Kidney glomerular epithelial cell (primary cell): ENCODE results near the gene SLC27A2.
"Not testable (repeated sequence)": the region's sequence is repeated elsewhere in the genome, so short reads cannot be mapped to it uniquely, and the experiment has no call there.

Source experiments
- DNase-seq: peaks from one replicate; lab custom pipeline; 2025; lab: John Stamatoyannopoulos, UW

Gene SLC27A2

DNA sequence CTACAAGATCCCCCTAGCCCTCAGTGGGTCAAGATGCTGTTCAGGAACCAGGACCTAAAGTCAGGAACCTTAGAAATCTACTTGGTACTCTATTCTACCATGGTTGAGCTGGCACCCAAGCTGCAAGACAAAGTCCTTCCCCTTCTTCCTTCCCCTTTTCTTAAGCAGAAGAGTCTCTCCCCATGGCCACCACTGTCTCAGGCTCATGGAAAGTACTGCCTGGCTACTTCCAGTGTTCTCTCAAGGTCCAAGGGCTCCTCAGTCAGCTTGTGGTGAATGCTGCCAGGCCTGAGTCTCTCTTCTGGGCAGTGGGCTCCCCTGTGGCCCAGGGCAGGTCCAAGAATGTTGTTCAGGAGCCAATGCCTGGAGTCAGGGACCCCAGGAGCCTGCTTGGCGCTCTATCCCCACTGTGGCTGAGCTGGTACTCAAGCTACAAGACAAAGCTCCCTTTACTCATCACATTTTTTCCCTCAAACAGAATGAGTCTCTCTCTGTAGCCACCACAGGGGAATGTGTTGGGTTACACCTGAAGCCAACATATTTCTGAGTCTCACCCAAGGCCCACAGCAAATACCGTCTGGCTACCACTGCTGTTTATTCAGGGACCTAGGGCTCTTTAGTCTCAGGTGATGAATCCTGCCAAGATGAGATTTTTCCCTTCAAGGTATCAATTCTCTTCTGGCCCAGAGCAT, 18.1 kb upstream of the SLC27A2 start:
- no peak for DNase-seq

DNA sequence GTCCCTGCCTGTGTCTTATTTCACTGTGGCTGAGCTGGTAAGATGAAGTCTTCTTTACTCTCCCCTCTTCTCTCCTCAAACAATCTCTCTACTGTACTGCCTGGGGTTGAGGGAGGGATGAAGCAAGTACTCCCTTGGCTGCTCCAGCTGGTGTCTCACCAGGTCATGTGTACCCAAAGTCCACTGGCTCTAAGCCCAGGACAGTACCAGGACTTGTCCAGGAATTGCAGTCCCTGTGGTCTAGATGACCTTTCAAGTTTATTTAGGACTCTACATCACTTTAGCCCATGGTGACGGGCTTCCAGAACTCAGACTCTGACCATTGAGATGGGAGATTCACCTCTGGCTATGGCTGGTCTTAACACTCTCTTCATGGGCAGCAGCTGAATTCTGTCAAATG, 17.5 kb upstream of the SLC27A2 start:
- DNase-seq, result no peak

DNA sequence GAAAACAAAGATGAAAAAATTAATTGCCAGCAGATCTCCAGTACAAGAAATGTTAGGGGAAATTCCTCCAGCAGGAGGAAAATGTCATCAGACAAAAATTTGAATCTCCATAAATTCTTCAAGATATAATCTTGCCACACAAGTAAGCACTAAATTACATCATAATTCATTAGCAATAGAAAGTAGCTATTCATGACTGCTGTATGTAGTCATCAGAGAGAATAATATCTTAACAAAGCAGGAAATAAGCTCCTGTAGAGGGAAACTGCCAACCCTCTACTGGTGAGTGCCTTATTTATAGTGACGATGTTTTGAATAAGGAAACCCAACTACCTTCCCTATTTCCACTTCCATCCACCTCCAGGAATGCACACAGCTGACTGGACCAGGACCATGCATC, 15.8 kb upstream of the SLC27A2 start:
- peak; percentile 51 for DNase-seq

DNA sequence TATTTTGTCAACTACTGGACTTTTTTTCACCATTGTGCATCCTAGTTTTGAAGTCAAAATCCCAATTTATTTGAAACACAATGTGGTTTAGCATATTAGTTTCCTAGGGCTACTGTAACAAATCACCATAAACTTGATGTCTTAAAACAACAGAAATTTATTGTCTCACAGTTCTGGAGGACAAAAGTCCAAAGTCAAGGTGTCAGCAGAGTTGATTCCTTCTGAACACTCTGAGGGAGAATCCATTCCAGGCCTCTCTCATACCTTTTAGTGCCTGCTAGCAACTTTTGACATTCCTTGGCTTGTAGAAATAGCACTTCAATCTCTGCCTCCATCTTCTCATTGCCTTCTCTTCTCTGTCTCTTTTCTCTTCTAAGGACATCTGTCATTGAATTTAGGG, 14.9 kb upstream of the SLC27A2 start:
- no peak for DNase-seq

DNA sequence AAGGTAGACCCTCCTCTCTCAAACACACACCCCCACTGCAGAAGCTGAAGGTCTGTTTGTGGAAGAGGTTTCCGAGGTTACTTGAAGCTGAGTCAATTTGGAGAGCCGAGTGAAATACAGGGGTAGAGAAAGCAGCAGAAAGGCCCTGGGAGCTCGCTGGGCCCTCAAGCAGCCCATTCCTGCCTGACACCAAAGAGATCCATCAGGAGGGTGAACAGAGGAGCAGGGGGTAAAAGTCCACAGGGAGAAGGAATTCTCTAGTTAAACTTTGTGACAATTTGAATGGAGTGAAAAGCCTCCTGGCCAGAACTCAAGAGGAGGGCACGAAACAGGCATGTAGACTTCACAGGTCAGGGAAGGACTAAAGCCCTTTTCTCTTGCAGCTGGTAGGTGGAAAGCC, 13.6 kb upstream of the SLC27A2 start:
- no peak for DNase-seq

DNA sequence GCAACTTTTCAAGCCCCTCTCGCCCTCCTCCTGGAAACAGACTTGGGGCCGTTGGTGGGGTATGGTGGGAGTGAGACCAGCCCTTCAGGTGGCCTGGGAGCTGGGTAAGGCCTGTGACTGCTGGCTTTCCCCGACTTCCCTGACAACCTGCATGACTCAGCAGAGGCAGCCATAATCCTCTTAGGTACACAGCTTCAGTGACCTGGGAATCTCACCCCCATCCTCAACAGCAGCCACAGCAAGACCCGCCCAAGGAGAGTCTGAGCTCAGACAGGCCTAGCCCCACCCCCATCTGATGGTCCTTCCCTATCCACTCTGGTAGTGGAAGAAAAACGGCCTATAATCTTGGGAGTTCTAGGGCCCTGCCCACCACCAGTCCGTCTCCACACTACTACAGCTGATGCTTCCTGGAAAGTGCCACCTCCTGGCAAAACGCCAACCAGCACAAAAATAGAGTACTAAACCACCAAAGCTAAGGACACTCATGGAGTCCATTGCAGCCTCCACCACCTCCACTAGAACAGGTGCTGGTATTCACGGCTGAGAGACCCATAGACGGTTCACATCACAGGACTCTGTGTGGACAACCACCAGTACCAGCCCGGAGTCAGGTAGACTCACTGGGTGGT, 13.1 kb upstream of the SLC27A2 start:
- no peak for DNase-seq

DNA sequence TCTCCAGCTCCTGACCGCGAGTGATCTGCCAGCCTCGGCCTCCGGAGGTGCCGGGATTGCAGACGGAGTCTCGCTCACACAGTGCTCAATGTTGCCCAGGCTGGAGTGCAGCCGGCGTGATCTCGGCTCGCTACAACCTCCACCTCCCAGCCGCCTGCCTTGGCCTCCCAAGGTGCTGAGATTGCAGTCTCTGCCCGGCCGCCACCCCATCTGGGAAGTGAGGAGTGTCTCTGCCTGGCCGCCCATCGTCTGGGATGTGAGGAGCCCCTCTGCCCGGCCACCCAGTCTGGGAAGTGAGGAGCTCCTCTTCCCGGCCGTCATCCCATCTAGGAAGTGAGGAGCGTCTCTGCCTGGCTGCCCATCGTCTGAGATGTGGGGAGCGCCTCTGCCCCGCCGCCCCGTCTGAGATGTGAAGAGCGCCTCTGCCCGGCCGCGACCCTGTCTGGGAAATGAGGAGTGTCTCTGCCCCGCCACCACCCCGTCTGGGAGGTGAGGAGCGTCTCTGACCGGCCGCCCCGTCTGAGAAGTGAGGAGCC, 9.6 kb upstream of the SLC27A2 start:
- not testable (repeated sequence) for DNase-seq

DNA sequence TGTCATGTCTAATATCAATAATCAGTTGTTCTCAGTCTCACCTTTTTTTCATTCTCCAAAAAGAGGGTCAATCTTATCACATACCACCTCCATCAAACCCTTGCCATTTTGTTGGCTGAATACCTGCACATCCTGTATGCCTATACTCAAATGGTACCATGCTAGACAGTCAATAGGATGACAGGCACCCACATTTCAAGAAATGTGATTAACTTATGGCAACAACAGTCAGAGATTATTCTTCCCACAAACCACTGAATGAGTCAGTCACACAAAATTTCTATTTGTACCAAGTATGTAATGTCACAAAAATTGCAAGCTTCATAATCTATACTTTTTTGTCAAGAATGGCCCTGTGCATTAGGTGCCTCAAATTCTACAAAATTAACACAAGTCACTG, 5.1 kb upstream of the SLC27A2 start:
- no peak for DNase-seq

DNA sequence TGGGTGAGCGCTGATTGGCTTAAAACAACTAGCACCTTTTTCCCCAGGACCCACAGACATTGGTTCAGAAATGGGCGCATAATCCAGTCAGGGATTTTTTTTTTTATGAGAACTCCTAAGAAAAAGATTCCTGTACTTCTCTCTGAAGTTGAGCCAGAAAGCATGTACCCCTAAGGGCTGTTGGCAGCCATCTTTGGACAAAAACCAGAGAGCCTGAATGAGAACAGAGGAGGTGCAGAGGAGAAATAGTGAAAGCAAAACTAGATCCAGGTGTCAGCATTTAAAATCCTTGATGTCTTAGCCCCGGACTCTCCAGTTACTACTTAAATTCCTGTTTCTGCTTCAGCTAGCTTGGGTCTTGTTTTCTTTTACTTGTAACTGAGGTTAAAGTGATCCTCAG, 1.9 kb upstream of the SLC27A2 start:
- no peak for DNase-seq

DNA sequence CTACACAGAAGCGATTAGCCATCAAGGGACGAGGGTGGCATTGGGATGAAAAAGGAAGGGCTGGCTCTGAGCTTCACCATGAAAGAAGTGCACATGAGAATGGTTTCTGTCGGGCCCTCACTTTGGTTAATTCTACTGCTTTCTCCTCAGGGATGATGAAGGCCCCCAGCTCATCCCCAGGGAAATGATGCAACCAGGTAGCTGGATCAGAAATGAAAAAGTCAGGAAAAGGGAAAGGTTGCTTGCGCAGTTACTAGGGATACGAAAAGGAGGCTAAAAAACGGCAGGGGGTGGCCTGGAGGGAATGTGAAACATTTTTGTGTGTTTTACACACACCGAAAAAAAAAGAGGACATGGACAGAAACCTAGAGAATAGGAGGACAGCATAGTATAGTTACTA, 1.4 kb upstream of the SLC27A2 start:
- no peak for DNase-seq

DNA sequence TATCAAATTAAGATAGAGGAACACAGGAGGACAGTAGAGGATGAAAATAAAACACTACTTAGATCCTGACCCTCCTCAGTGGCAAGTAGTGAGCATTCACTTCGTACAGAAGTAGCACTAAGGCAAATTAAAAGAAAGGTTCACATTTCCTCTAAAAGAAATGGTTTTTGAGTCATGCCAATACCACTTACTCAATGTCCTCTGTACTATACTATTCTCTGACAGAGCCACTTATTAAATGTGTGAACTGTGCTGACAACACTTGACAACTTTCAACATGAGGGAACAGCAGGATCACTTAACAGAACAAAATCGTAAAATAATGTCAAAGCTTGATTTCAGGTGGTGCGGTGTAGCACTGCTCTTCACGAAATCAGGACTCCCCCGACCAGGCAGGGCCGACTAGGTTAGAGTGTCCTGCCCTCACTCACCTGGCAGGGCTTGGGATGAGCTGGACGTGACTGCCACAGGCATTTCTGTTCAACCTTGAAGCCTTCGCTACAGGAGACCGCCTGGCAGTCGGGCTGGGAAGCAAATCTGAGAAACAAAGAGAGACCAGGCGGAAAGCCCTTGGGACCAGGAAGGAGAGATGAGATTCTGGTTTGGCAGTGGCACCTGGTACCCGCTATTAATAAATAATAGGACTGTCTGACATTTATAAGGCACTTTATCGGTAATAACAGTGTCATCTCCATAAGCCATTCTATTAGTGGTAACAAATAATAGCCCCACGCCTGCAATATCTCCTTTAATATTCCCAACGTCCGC, 611 bp upstream of the SLC27A2 start:
- no peak for DNase-seq

DNA sequence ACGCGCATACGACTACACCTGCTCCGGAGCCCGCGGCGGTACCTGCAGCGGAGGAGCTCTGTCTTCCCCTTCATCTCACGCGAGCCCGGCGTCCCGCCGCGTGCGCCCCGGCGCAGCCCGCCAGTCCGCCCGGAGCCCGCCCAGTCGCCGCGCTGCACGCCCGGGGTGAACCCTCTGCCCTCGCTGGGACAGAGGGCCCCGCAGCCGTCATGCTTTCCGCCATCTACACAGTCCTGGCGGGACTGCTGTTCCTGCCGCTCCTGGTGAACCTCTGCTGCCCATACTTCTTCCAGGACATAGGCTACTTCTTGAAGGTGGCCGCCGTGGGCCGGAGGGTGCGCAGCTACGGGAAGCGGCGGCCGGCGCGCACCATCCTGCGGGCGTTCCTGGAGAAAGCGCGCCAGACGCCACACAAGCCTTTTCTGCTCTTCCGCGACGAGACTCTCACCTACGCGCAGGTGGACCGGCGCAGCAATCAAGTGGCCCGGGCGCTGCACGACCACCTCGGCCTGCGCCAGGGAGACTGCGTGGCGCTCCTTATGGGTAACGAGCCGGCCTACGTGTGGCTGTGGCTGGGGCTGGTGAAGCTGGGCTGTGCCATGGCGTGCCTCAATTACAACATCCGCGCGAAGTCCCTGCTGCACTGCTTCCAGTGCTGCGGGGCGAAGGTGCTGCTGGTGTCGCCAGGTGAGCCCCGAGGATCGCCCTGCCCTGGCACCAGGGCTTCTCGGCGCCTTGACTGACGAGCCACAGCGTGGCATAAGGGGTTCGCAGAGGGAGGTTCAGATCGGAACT, 420 bp downstream of the SLC27A2 start:
- DNase-seq, result peak; percentile 13

DNA sequence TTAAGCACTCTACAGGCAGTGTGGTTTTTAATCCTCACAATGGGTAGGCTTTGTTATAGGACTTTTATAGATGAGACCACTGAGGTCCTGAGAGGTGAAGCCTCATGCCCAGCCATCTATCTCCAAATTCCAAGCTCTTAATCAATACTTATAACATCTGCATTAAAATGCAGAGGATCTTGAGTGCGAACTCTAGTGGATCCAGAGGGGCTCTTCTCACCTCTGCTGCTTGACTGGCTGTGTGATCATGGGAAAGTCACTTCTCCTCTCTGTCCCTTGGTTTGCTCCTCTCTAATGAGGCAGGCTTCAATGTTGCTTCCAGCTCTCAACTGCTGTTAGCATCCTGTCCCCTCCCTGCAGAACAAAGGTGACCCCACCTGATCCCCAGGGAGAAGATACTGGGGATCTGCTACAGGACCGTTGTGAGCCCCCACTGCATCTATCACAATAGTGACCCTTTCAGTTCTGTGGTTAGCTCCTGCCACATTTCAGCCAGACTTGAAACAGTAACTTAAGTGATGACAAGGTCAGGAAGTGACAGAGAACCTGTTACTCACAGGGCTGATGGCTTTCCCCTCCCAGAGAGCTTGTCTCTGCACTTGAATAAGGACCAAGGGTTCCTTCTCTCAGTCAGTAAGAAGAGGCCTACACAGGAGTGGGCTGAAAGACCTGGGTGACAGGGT, 1.3 kb downstream of the SLC27A2 start:
- DNase-seq, result no peak

DNA sequence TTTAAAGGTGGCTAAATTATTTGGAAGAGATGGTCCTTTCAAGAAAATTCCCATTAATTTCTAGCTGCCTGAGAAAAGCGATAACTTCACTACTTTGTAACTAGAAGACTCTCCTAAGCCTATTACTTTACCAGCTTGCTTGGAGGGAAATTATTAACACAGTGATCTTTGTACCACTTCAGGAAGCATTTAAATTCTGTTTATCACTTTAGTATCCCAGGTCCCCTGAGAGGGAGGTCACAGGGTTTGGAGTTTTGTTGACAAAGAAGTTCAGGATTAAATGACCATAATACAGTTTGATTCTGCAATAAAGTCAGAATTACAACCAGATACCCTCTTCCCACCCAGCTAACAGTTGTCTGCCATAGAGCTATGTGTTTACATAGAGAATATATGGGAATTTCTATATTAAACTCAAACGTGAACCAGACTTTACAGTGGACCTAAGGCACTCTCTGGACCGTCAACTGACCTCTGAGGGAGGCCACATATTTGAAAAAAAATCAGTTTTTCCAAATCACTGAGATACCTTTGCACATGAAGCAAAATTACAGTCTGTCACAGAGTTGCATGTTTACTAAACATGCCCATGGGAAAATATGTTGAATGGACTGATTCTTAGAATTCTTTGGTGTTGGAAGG, 3.0 kb downstream of the SLC27A2 start:
- DNase-seq, result no peak

DNA sequence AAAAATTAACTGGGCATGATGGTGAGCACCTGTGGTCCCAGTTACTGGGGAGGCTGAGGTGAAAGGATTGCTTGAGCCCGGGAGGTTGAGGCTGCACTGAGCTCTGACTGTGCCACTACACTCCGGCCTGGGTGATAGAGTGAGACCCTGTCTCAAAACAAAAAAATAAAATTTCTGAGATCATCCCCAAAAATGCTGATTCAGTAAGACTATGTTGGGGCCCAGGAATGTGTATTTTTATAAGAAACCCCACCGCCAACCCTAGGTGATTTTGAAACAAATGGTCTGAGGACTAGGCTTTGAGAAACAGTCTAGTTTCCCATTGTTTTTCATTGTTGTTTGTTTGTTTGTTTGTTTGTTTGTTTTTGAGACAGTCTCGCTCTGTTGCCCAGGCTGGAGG, 4.1 kb downstream of the SLC27A2 start:
- no peak for DNase-seq

DNA sequence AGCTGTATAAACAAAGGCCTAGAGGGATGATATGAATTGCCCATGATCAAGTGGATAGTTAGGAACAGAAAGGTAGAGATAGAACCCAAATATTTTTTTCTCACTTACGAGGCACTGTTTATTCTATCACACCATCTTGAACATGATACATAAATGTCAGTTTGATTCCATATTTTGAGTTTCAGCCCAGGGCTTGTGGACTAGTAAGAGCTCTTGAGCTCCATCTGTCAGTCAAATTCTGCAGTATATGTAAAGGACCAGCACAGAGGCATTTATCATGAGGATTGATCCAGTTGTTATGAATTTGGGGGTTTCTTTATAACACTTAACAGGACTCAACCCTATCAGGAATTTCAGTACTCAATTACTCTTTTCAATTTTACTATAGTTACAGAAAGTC, 4.8 kb downstream of the SLC27A2 start:
- no peak for DNase-seq

DNA sequence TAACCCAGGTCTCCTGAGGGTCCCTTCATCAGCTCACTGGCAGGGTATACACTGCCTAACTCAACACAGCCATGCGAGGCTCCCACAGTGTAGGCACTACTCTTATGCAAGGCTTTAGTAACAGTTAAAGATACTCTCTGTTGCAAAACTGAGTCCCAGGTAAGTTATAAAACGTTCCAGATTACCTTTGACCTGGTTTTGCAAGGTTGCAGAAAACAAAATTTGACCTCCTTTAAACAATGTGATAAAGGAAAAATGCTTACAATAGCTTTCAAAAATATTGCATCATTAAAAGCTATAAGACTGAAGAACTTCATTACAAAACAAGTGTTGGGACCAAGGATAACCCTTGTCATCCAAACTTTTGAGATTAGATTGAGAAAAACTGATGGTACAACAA, 5.5 kb downstream of the SLC27A2 start:
- DNase-seq, result no peak

DNA sequence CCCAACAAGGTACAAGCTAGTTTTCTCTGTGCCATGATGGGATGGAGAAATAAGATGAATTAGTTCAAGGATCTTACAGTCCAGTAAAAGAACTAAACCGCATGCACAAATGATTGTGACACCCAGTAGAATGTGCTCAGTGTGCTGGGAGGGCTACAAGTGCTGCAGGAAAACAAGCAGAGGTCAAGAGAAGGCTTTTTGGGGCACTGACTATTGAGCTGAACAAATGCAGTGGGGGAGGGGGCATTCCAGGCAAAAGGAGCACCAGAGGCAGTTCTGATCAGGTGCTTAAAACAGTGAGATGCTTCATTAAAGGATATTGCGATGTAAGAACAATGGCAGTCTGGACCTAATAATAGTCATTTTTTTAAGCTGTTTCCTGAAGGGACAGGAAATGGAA, 6.0 kb downstream of the SLC27A2 start:
- DNase-seq, result no peak

DNA sequence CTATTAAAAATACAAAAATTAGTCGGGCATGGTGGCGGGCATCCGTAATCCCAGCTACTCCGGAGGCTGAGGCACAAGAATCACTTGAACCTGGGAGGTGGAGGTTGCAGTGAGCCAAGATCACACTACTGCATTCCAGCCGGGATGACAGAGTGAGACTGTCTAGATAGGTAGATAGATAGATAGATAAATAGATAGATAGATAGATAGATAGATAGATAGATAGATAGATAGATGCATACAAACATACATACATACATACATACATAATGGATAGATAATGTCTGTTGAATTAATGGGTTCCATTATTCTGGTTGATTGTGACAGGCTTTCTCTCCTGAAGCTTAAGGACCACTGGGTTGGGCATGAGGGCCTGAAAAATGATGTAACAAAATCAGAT, 6.8 kb downstream of the SLC27A2 start:
- DNase-seq, result not testable (repeated sequence)

DNA sequence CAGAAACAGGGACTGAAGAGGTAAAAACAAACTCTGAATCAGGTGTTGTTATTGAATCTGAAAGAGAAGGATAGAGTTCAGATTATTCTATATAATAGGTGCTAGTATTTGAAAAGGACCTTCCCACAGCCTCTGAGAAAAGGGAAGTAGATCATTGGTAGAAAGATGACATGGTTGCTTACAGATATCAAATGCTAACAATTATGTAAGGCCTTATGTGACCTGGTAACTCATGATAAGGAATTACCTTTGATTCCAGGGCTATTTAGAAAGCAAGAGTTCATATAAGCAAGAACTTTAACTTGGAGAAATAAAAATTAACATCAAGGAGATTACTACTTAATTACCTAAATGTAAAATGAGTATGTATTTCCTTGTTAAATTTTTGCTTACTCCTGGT, 7.6 kb downstream of the SLC27A2 start:
- no peak for DNase-seq

DNA sequence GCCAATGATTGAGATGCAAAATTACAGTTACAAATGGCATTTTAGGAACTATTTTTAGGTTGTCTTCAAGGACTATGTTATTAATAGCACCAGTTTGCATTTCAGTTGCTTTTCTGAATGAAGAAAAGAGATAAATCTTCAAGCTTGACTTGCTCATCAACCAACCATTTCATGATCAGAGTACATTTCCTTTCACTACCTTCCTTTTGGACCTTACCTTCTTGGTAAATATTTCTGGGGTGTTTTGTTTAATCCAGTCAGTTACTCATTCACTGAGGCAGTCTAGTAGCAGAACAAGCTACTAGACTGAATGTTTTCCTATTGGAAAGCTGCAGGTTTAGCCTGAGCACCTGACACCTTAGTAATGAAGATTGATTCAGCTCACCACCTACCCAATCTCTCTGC, 8.2 kb downstream of the SLC27A2 start:
- peak; percentile 17 for DNase-seq
